CD4-positive, alpha-beta T cell treated with Interleukin-2 at 100 ng/mL for 4 hours (primary cell): ENCODE results near the gene JCAD.
A peak's percentile ranks its signal among the peaks of the same experiment; 100 is the strongest.
"Not testable (repeated sequence)": the region's sequence is repeated elsewhere in the genome, so short reads cannot be mapped to it uniquely, and the experiment has no call there.

ENCODE experiments used
- DNase-seq: peaks from one replicate; pipeline ENCODE4 v3.0.0-alpha.2; 2020; ENCODE audit warnings: low spot score

JCAD gene

GRCh38 chr10:30025428-30025827 is 34.0 kb downstream of the JCAD start:
- DNase-seq, result not testable (repeated sequence)

DNA sequence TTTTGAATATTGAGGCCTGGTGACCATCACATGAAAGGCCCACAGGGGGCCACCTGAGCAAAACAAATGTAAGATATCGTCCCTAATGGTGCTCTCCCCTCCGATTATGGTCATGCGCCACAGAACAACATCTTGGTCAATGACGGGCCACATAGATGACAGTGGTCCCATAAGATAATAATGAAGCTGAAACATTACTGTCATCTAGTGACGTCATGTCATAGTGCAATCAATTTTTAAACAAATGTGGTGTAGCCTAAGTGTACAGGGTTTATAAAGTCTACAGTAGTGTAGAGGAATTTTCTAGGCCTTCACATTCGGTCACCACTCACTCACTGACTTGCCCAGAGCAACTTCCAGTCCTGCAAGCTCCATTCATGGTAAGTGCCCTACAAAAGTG is 36.8 kb downstream of the JCAD start:
- DNase-seq, result no peak

DNA sequence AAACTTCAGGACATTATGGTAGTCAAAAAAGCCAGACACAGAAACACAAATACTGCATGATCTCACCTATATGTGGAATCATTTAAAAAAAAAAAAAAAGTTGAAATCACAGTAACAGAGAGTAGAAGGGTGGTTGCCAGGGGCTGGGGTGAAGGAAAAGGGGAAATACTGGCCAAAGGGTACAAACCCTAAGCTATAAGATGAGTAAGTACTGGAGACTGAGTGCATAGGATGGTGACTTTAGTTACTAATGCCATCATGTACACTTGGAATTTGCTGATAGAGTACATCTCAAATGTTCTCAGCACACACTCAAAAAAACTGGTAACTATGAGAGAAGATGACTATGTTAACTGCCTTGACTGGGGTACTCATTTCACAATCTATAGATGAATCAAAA is 39.9 kb downstream of the JCAD start:
- no peak for DNase-seq

DNA sequence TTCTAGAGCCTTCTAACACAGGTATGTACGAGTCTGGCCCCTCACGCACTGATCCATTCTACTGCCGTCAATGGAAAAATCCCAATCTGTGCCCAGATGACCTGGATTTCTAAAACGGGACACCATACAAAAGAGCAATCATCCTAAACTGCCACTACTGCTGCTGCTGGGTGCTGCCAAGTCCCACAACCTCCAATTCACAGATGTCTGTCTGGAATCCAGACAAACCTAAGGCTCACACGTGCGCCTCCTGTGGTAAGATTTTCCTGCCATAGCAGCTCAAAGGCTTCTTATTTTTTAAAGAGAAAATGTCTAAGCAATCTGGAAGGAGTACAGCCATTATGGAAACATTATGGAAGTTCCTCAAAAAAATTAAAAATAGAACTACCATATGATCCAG is 40.9 kb downstream of the JCAD start:
- DNase-seq, result no peak

DNA sequence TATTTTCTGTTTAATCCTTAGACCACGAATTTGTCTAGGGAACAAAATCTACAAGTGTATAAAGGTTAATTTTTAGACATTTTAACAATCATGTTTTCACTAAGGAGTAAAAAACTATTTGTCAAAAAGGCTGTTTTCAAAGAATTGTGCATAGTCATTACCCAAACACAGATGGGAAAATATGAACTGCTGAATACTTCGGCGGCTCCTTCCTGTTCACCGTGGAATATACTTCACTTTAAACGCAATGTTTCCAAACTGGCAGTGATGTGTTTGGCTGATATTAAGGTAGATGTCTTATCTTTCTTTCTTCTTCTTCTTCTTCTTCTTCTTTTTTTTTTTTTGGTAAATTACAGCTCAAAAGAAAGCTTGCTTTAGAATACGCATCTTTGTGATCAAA is 41.4 kb downstream of the JCAD start:
- no peak for DNase-seq

DNA sequence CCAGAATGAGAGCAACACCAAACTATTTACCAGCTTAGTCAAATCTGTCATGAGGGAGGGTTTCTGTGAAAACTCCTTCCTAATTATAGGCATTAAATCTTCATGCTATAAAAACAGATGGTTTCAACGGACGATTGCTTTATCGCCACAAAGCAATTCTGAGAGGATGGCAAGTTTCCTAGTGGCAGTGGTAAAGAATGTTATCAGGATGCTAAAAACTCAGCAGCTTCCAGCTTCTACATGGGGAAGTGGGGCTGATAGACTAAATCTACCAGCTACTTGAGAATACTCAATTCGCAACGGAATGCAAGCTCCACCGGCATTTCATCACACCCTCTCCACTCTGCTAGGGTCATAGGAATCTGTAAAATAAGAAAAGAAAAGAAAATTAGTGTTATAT is 41.8 kb downstream of the JCAD start:
- no peak for DNase-seq

GRCh38 chr10:30014511-30014910 is 44.9 kb downstream of the JCAD start:
- no peak for DNase-seq

GRCh38 chr10:30013757-30014156 is 45.6 kb downstream of the JCAD start:
- no peak for DNase-seq

DNA sequence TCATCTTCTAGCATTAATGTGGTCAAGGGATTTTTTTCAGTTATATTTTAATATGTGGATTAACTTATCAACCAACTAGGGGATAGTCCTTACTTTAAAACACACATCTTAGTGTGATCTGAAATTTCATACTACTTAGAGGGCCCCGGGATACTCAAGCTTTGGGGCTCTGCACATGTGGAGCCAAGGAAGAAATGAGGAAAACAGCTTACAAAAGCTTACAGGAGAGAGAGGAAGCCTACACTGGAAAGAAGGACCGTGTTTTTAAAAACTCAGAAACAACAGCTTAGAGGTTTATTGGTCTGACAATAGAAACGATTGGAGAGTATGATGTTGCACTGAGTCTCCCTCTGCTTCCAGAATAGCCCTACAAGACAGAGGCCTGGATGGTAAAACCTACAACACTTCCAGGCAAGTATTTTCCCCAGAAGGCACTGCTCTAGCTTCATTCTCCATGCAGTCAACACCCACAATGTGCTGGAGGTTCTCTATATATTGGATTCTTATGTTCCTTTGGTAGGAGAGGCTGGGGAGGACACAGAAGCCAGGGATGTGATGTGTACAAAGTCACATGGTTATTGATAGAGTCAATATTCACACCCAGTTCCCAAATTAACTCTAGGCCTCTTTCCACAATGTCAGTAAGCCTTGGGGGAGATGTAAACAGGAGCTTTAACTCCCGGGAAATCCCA is 47.3 kb downstream of the JCAD start:
- DNase-seq, result no peak

DNA sequence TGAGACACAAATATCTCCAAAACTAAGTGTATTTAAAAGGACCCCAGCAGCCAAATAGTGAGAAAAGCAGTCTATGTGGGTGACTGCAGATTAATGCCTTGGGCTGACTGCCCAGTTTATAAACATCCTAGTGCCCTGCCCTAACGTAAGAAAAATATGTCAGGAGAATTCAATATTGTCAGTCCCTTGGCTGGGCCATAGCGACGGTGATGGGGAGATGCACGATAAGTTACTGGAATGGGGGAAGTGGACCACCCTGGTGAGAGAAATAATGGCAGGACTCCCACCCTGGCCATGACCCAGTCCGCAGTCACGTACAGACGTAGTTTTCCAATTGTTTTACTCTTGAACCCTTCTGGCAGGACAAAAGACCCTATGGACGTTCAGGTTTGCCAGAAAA is 48.0 kb downstream of the JCAD start:
- no peak for DNase-seq

DNA sequence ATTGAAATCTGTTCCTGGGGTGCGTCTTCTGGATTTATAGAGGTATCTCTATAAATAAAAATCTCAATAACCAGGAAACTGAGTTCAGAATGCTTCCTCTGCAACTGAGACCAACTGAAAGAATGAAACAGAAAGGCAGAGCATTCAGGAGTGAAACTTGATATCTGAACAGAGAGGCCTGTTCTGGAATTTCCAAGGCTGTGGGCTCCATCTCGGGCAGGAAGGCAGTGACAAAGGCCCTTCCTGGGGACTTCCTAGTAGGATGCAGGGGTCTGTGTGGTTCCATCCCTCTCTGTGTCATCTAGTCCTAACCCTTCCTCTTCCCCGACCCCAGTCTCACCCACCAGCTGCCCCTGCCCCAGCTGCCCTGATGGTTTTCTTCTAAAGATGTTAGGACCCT is 52.0 kb downstream of the JCAD start:
- no peak for DNase-seq

DNA sequence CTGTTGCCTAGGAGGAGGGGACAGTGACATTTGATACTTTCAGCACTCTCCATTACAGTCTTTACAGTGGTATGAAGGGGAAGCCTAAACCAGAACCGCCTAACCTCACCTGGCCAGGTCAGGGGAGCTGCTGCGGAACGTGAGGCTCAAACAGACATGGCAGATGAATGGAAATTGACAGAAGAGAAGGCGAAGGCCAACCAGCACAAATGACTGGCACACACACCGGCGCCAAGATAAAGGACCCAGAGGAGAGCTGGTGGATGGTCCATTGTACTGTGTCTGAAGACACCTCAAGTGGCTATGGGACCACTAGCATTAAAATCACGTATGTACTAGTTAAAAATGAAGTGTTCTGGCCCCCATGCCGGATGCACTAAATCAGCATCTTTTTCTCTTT is 53.0 kb downstream of the JCAD start:
- no peak for DNase-seq

- not testable (repeated sequence) for DNase-seq
Observed at GRCh38 chr10:30005116-30005515, 54.3 kb downstream of the JCAD start.

DNA sequence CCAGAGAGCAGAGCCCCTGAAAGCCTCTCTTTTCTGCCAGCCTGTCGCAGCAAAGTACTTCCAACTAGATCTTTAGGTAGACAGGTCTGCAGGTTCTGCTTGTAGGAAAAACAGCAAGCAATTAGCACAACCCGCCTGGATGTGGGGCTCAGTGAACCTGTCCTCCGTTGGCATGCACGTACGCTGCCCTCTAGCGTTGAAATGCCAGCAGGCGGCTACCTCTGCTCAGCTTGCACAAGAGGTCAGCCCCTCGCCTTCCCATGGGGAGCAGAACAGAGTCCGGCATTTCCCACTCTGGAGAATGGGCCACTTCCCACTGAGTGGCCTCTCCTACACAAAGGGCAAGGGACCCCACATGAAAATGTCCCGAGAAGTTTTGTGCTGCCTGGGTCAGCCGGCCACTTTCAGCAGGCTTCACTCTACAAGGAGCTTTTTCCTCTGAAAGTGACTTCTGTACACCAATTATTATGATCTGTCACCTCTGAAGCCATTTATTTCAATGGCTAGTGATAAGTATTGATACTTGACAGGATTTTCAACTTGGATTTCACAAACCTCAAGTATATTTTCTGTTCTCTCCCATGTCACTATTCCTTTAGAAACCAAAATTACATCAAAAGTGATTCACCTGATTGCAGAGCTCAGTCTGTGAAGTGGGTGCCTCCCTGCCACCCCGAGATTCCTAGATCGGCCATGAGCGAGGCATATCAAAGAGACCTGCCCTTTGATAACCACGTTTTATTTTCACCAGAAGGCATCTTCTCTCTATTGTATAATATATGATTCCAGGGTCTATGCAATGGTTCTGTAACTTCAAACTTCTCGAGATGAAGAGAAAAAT is 56.7 kb downstream of the JCAD start:
- DNase-seq, result peak; percentile 50

- no peak for DNase-seq
Observed at GRCh38 chr10:30000802-30001571, 58.4 kb downstream of the JCAD start.

DNA sequence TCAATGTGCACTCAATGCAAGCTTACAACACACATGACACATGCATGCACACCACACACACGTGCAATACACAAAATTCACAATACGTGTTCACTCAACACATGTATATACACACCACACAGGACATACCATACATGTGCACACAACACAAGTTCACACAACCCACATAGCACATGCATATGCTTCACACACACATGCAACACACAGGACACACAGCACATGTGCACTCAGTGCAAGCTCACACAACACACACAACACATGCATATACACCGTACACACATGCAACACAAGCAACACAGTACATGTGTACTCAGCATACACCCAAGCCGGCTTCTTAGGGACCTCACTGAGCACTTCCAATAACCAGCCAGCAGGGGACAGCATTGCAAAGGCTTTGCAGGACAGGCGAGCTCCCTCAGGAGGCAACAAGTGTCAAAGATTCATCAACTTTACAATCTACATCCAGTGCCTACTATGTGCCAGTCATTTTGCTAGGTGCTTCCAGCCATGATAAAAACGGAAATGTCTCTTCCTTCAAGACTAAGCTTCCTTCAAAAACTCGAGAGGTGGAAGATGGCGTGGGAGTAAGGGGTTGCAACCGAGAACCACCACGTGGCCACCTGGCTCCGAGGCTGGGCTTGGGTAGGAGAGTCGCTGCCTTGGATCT is 61.1 kb downstream of the JCAD start:
- DNase-seq, result peak; percentile 78

DNA sequence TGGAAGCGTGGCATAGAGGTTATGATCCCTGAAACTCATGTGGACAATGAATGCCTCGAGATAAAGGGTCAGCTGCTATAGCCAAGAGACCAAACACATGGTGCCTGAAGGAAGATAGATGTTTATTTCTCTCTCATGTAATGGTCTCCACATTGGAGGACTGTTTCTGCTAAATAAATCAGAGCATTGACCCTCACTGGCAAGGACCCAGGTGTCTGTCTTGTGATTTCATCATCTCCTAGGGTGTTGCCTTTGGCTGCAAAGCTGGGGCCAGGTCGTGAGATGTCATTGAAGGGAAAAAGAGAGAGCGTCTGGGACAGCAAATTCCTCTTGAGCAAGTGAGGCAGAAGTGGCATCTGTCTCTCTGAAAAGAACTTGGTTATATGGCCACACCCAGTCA is 64.6 kb downstream of the JCAD start:
- DNase-seq, result no peak

DNA sequence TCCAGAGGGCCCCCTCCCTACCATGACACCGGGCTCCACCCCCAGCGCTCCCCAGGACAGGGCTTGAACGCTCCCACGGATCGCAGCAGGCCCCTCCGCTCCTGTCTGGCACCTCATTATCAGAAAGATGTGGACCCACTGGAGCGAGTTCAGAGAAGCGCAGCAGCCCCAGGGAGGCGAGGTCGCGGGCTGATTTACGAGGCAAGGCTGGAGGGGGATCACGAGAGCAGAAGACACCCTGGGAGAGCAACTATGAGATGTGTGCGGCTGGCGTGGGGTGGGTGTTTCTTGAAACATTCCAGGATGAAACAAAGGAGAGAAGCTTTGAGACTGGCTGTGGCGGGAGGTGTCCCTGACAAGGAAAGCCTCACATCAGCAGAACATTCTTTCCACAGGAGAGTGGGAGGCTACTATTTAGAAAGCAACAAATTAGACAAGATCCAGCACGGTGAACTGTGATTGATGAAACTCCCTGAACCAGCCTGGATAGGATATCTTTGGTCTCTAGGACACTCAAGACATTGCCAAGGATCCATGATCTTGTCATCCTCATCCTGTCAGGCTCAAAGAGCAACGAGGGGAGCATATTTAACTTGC is 66.0 kb downstream of the JCAD start:
- DNase-seq, result no peak

DNA sequence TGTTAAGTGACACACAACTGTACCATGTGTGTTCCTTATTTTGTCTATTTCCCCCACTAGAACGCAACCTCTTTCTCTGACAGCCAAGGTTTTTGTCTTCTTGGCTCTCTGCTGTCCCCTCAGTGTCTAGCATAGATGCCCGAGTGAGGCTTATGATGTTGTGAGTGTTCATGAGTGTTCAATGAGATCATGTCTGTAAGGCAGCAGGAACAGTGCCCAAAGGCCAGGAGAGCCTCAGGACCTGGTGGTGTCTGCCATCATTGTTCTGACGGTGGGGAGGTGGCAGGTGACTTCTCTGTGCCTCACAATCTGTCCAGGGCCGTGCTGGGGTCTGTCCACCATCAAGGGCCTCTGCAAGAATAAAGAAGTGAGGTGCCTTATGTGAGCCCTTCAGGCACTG is 66.5 kb downstream of the JCAD start:
- no peak for DNase-seq

- DNase-seq, result no peak
Observed at GRCh38 chr10:29991382-29991781, 68.0 kb downstream of the JCAD start.

DNA sequence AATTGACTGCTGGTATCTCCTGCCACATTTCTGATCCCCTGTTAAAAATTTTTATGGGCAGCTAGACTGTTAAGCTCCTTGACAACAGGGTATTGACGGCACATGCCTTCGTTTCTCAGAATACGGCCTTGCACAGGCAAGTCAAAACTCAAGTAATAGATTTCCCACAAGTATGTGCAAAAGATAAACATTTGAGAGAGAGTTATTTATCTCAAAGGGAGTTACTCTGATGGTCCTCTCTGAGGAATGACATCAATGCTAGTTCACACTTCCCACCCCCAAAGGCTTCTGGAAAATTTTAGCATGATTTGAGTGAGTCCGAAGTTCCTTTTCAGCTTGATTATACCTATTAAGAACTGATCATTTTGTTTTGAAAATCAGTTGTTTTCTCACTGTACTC is 71.9 kb downstream of the JCAD start:
- DNase-seq, result no peak
